ENCODE data around the gene PRDM16. TPM values are rescaled to one million over a fixed set of nuclear protein-coding genes. Genes with fewer than 3 reads are reported as not detected.
A peak's percentile ranks its signal among the peaks of the same experiment; 100 is the strongest.

PRDM16 gene
- total and polyA plus RNA-seq, 4 donors: 0.05 to 0.67 (median 0.19) TPM

DNA sequence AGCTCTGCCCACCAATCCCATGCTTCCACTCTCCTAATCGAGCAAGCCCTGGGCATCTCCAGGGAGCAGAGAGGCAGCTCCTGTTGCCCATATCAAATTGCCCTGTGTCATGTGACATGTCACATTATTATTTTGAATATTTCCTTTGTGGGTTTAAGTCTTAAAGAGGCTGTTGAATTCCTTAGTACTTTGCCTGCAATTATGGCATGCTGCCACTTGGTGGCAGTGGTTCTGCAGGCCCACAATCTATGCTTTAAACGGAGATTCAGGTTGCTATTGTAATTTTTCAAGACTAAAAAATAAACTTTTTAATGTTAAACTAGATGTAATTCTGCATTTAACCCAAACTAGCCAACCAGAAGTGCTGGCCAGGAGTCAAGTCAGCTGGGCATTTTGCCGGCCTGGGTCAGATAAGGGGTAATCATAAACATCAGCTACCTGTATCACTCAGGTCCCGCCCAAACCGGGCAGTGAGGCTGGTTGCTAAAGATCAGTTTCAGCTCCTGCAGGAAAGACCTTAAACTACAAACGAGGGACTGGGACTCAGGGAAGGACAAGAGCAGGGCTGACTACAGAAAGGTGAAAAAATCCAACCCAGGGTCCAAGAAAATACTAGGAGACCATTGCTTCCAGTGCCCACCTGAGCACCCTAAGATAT lies 348.2 kb downstream of the PRDM16 start:
- no peak for DNase-seq (ENCODE audit: low spot score)
- Histone ChIP-seq H3K27me3 (ENCODE audit: control insufficient read depth in 4 of 4, insufficient read depth in 4 of 4, low read length in 3 of 4) (no peaks in the 10 kb centered on the region), H3K4me1 (ENCODE audit: control insufficient read depth in 4 of 4, insufficient read depth in 4 of 4, low read length in 3 of 4) (no peaks in the 10 kb centered on the region), H3K9me3 (ENCODE audit: control insufficient read depth in 4 of 4, low read length in 3 of 4) (peaks cover 0 to 4% (median 2%) of the 10 kb centered on the region in 4 donors), H3K9ac (ENCODE audit: low read depth in 1 of 2, low read length in 2 of 2) (no peak overlapping the region), H3K27ac (ENCODE audit: low read depth in 1 of 2, low read length in 2 of 2) (no peak overlapping the region), H3K4me3 (ENCODE audit: low read depth in 1 of 3, low read length in 3 of 3) (no peak overlapping the region), H3K36me3 (ENCODE audit: control insufficient read depth in 4 of 4, insufficient read depth in 3 of 4, low read depth in 1 of 4, low read length in 3 of 4) (no peaks in the 10 kb centered on the region)
- WGBS: 83% methylated on average over 6 of the region's 6 CpGs
- TF ChIP-seq HNF4G (IDR thresholded peaks at IDR 0.05): no peak
- no peak for TF ChIP-seq GABPA (IDR thresholded peaks at IDR 0.05 in 1 of 2, conservative IDR thresholded peaks at IDR 0.05 in 1 of 2)
- TF ChIP-seq, protein P1, sequence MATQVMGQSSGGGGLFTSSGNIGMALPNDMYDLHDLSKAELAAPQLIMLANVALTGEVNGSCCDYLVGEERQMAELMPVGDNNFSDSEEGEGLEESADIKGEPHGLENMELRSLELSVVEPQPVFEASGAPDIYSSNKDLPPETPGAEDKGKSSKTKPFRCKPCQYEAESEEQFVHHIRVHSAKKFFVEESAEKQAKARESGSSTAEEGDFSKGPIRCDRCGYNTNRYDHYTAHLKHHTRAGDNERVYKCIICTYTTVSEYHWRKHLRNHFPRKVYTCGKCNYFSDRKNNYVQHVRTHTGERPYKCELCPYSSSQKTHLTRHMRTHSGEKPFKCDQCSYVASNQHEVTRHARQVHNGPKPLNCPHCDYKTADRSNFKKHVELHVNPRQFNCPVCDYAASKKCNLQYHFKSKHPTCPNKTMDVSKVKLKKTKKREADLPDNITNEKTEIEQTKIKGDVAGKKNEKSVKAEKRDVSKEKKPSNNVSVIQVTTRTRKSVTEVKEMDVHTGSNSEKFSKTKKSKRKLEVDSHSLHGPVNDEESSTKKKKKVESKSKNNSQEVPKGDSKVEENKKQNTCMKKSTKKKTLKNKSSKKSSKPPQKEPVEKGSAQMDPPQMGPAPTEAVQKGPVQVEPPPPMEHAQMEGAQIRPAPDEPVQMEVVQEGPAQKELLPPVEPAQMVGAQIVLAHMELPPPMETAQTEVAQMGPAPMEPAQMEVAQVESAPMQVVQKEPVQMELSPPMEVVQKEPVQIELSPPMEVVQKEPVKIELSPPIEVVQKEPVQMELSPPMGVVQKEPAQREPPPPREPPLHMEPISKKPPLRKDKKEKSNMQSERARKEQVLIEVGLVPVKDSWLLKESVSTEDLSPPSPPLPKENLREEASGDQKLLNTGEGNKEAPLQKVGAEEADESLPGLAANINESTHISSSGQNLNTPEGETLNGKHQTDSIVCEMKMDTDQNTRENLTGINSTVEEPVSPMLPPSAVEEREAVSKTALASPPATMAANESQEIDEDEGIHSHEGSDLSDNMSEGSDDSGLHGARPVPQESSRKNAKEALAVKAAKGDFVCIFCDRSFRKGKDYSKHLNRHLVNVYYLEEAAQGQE (IDR thresholded peaks at IDR 0.05): no peak
- TF ChIP-seq EGR1 (IDR thresholded peaks at IDR 0.05; ENCODE audit: low read depth in 2 of 2): no peak
- TF ChIP-seq, protein P2, sequence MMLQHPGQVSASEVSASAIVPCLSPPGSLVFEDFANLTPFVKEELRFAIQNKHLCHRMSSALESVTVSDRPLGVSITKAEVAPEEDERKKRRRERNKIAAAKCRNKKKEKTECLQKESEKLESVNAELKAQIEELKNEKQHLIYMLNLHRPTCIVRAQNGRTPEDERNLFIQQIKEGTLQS (IDR thresholded peaks at IDR 0.05): no peak
- no peak for TF ChIP-seq MAX (IDR thresholded peaks at IDR 0.05)
- peak; percentile 3 for TF ChIP-seq CTCF (IDR thresholded peaks at IDR 0.05; ENCODE audit: low read depth, low read length, missing input control)
- no peak for TF ChIP-seq RXRA (IDR thresholded peaks at IDR 0.05)

- no peak overlapping the region for H3K4me3 ChIP-seq (ENCODE audit: low read depth in 1 of 3, low read length in 3 of 3)
- H3K9ac ChIP-seq (ENCODE audit: low read depth in 1 of 2, low read length in 2 of 2): no peak overlapping the region
- WGBS: 62% methylated on average over 9 of the region's 9 CpGs
- no peak overlapping the region for H3K27ac ChIP-seq (ENCODE audit: low read depth in 1 of 2, low read length in 2 of 2)
- H3K27me3 ChIP-seq (ENCODE audit: control insufficient read depth in 4 of 4, insufficient read depth in 4 of 4, low read length in 3 of 4): peaks cover 0 to 2% (median 0%) of the 10 kb centered on the region in 4 donors
- no peaks in the 10 kb centered on the region for H3K4me1 ChIP-seq (ENCODE audit: control insufficient read depth in 4 of 4, insufficient read depth in 4 of 4, low read length in 3 of 4)
- H3K9me3 ChIP-seq (ENCODE audit: control insufficient read depth in 4 of 4, low read length in 3 of 4): peaks cover 0 to 4% (median 2%) of the 10 kb centered on the region in 4 donors
- no peaks in the 10 kb centered on the region for H3K36me3 ChIP-seq (ENCODE audit: control insufficient read depth in 4 of 4, insufficient read depth in 3 of 4, low read depth in 1 of 4, low read length in 3 of 4)
- TF ChIP-seq JUND (IDR thresholded peaks at IDR 0.05): no peak
- TF ChIP-seq RXRA (IDR thresholded peaks at IDR 0.05): no peak
- TF ChIP-seq SP1 (IDR thresholded peaks at IDR 0.05): no peak
- no peak for TF ChIP-seq EGR1 (IDR thresholded peaks at IDR 0.05; ENCODE audit: low read depth in 2 of 2)
- TF ChIP-seq, protein P1 (IDR thresholded peaks at IDR 0.05): no peak
- no peak for TF ChIP-seq NR2F2 (IDR thresholded peaks at IDR 0.05)
- TF ChIP-seq GABPA (IDR thresholded peaks at IDR 0.05 in 1 of 2, conservative IDR thresholded peaks at IDR 0.05 in 1 of 2): no peak
- no peak for TF ChIP-seq YY1 (IDR thresholded peaks at IDR 0.05)
- TF ChIP-seq RAD21 (IDR thresholded peaks at IDR 0.05): no peak
- TF ChIP-seq, protein P3, sequence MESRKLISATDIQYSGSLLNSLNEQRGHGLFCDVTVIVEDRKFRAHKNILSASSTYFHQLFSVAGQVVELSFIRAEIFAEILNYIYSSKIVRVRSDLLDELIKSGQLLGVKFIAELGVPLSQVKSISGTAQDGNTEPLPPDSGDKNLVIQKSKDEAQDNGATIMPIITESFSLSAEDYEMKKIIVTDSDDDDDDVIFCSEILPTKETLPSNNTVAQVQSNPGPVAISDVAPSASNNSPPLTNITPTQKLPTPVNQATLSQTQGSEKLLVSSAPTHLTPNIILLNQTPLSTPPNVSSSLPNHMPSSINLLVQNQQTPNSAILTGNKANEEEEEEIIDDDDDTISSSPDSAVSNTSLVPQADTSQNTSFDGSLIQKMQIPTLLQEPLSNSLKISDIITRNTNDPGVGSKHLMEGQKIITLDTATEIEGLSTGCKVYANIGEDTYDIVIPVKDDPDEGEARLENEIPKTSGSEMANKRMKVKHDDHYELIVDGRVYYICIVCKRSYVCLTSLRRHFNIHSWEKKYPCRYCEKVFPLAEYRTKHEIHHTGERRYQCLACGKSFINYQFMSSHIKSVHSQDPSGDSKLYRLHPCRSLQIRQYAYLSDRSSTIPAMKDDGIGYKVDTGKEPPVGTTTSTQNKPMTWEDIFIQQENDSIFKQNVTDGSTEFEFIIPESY (IDR thresholded peaks at IDR 0.05): no peak
- no peak for TF ChIP-seq FOXA2 (IDR thresholded peaks at IDR 0.05)
- TF ChIP-seq MAX (IDR thresholded peaks at IDR 0.05): no peak
- TF ChIP-seq HNF4A (conservative IDR thresholded peaks at IDR 0.05): no peak
- TF ChIP-seq, protein P2 (IDR thresholded peaks at IDR 0.05): no peak
- TF ChIP-seq TAF1 (conservative IDR thresholded peaks at IDR 0.05): no peak
- TF ChIP-seq HNF4G (IDR thresholded peaks at IDR 0.05): no peak
- no peak for TF ChIP-seq FOXA1 (IDR thresholded peaks at IDR 0.05)
- DNase-seq (ENCODE audit: low spot score): no peak
These were observed 348.9 kb downstream of the PRDM16 start for GRCh38 chr1:3417934-3418333.
